HepG2 (cell line): ENCODE results near the gene TIFAB. TPM values are rescaled to one million over a fixed set of nuclear protein-coding genes. Genes with fewer than 3 reads are reported as not detected.

Experiments used
- CBX1 ChIP-seq: IDR thresholded peaks from one replicate; pipeline ENCODE4 v1.6.1; 2016; ENCODE audit warnings: antibody characterized with exemption, low read depth
- CHD2 ChIP-seq: IDR thresholded peaks from 2 replicates; pipeline ENCODE4 v1.6.1; 2011; ENCODE audit warnings: low read depth, low read length, improper control_type of control experiment
- E2F2 ChIP-seq: sonication (generic); formaldehyde crosslinking; IDR thresholded peaks from 2 replicates; pipeline ENCODE4 v1.4.0; 2020; ENCODE audit warnings: missing genetic modification reagents, borderline replicate concordance
- FOXO1 ChIP-seq: sonication (generic); formaldehyde crosslinking; IDR thresholded peaks from 2 replicates; pipeline ENCODE4 v1.4.0; 2020; ENCODE audit warnings: missing genetic modification reagents
- GABPB1 ChIP-seq: IDR thresholded peaks from 2 replicates; pipeline ENCODE4 v1.6.1; 2016; ENCODE audit warnings: mild to moderate bottlenecking, missing genetic modification reagents, moderate library complexity, missing compliant biosample characterization
- MEIS1 ChIP-seq: sonication (generic); formaldehyde crosslinking; IDR thresholded peaks from 2 replicates; pipeline ENCODE4 v1.9.0; 2021; ENCODE audit warnings: mild to moderate bottlenecking, missing genetic modification reagents, moderate library complexity, borderline replicate concordance
- MIER3 ChIP-seq: IDR thresholded peaks from 2 replicates; pipeline ENCODE4 v1.6.1; 2016; ENCODE audit warnings: missing compliant biosample characterization, borderline replicate concordance
- RBM39 ChIP-seq: fragments of 200-400 bp; formaldehyde crosslinking; IDR thresholded peaks from one replicate; pipeline ENCODE4 v1.6.1; 2018; ENCODE audit warnings: antibody characterized with exemption, mild to moderate bottlenecking, low read depth, low read length; ENCODE audit not compliant: poor library complexity, severe bottlenecking
- SNAI1 ChIP-seq: sonication (generic); formaldehyde crosslinking; IDR thresholded peaks from 2 replicates; pipeline ENCODE4 v1.5.0; 2020; ENCODE audit warnings: mild to moderate bottlenecking, missing genetic modification reagents, borderline replicate concordance
- SP140L ChIP-seq: sonication (generic); formaldehyde crosslinking; IDR thresholded peaks from 2 replicates; pipeline ENCODE4 v1.4.0; 2020; ENCODE audit warnings: missing genetic modification reagents, borderline replicate concordance
- YEATS2 ChIP-seq: sonication (generic); formaldehyde crosslinking; IDR thresholded peaks from 2 replicates; pipeline ENCODE4 v1.4.0; 2020; ENCODE audit warnings: missing genetic modification reagents, borderline replicate concordance
- ZBTB46 ChIP-seq: sonication (generic); formaldehyde crosslinking; IDR thresholded peaks from 2 replicates; pipeline ENCODE4 v1.4.0; 2020; ENCODE audit warnings: mild to moderate bottlenecking, missing genetic modification reagents, borderline replicate concordance
- ZFP36 ChIP-seq: fragments of 150-350 bp; IDR thresholded peaks from 2 replicates; pipeline ENCODE4 v1.6.1; 2018; ENCODE audit warnings: borderline replicate concordance, low read length, low read depth; ENCODE audit not compliant: partially characterized antibody
- ZFP82 ChIP-seq: sonication (generic); formaldehyde crosslinking; IDR thresholded peaks from 2 replicates; pipeline ENCODE4 v1.5.1; 2020; ENCODE audit warnings: mild to moderate bottlenecking, missing genetic modification reagents, borderline replicate concordance
- ZNF317 ChIP-seq: sonication (generic); formaldehyde crosslinking; IDR thresholded peaks from 2 replicates; pipeline ENCODE4 v1.5.0; 2020; ENCODE audit warnings: mild to moderate bottlenecking, missing genetic modification reagents
- ZNF383 ChIP-seq: sonication (generic); formaldehyde crosslinking; IDR thresholded peaks from 2 replicates; pipeline ENCODE4 v1.4.0; 2020; ENCODE audit warnings: missing genetic modification reagents, mild to moderate bottlenecking, borderline replicate concordance
- ZNF501 ChIP-seq: sonication (generic); formaldehyde crosslinking; IDR thresholded peaks from 2 replicates; pipeline ENCODE4 v1.5.1; 2020; ENCODE audit warnings: mild to moderate bottlenecking, moderate library complexity, missing genetic modification reagents
- ZNF577 ChIP-seq: sonication (generic); formaldehyde crosslinking; IDR thresholded peaks from 2 replicates; pipeline ENCODE4 v1.4.0; 2020; ENCODE audit warnings: mild to moderate bottlenecking, low read depth, missing genetic modification reagents, borderline replicate concordance
- ZNF891 ChIP-seq: sonication (generic); formaldehyde crosslinking; IDR thresholded peaks from 2 replicates; pipeline ENCODE4 v1.5.0; 2020; ENCODE audit warnings: mild to moderate bottlenecking, missing genetic modification reagents
- ZXDC ChIP-seq: sonication (generic); formaldehyde crosslinking; IDR thresholded peaks from 2 replicates; pipeline ENCODE4 v1.5.0; 2020; ENCODE audit warnings: mild to moderate bottlenecking, missing genetic modification reagents
- polyA plus RNA-seq, 8 experiments: library from polyadenylated mRNA; depleted of rRNA in 3 of 8; stranded (reverse) in 7 of 8; unstranded in 1 of 8; fragments of >200 nt; fragmentation: Illumina TruSeq in 4 of 8; extraction: Trizol in 4 of 8; gene quantifications; 2 replicates each; pipeline versions ENCODE4 v1.2.1 to v1.2.3, GENCODE V29; 2011 to 2016; ENCODE audit warnings: low read depth in 4 of 8, missing spikeins in 1 of 8, mixed read lengths in 1 of 8; ENCODE audit not compliant: insufficient read depth in 1 of 8
- total RNA-seq, 5 experiments: library from RNA; depleted of rRNA; stranded (reverse); fragments of >200 nt; fragmentation: Illumina TruSeq; extraction: Trizol; gene quantifications; 2 replicates each; pipeline ENCODE4 v1.2.3, GENCODE V29; 2016; ENCODE audit warnings: low read depth in 1 of 5
- TF ChIP-seq, protein P1 (sequence below): sonication (generic); formaldehyde crosslinking; IDR thresholded peaks from 2 replicates; pipeline ENCODE4 v1.4.0; 2020; ENCODE audit warnings: low read depth, mild to moderate bottlenecking, missing genetic modification reagents

TIFAB gene
- total and polyA plus RNA-seq, 2 of the 13 experiments (the other 11 are each of a cell fraction or from before 2014, with no cell fraction given) = not detected

GRCh38 chr5:135466178-135467050, 14.3 kb upstream of the TIFAB start (continued):
- TF ChIP-seq SP140L (CRISPR knock-in tag) = no peak
- TF ChIP-seq RBM39 = peak; percentile 69
- TF ChIP-seq GABPB1 (CRISPR knock-in tag) = peak; percentile 50; the same call in 1 of the 2 replicates
- no peak for TF ChIP-seq ZNF577 (CRISPR knock-in tag)
- no peak for TF ChIP-seq MEIS1 (CRISPR knock-in tag)
- TF ChIP-seq ZFP82 (CRISPR knock-in tag) = no peak
- no peak for TF ChIP-seq ZBTB46 (CRISPR knock-in tag)
- TF ChIP-seq ZNF501 (CRISPR knock-in tag) = peak; percentile 54; the same call in 1 of the 2 replicates
- TF ChIP-seq ZNF383 (CRISPR knock-in tag) = no peak
- 0 out of 2 replicates have a peak, but pooled peaks have one; percentile 29 for TF ChIP-seq YEATS2
- no peak for TF ChIP-seq SNAI1
- no peak for TF ChIP-seq MIER3 (CRISPR knock-in tag)
- TF ChIP-seq CHD2 = no peak
- TF ChIP-seq E2F2 (CRISPR knock-in tag) = no peak
- TF ChIP-seq, protein P1, sequence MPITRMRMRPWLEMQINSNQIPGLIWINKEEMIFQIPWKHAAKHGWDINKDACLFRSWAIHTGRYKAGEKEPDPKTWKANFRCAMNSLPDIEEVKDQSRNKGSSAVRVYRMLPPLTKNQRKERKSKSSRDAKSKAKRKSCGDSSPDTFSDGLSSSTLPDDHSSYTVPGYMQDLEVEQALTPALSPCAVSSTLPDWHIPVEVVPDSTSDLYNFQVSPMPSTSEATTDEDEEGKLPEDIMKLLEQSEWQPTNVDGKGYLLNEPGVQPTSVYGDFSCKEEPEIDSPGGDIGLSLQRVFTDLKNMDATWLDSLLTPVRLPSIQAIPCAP = no peak
- TF ChIP-seq ZFP36 = peak; percentile 24
- no peak for TF ChIP-seq ZNF317 (CRISPR knock-in tag)
- TF ChIP-seq ZXDC (CRISPR knock-in tag) = no peak
- TF ChIP-seq FOXO1 (CRISPR knock-in tag) = 0 out of 2 replicates have a peak, but pooled peaks have one; percentile 22
- no peak for TF ChIP-seq ZNF891 (CRISPR knock-in tag)
- no peak for TF ChIP-seq CBX1
